GM18861 (cell line): ENCODE measurements around the gene SLC37A4.
"Not testable (repeated sequence)": the region's sequence is repeated elsewhere in the genome, so short reads cannot be mapped to it uniquely, and the experiment has no call there.

Source experiments
- ATAC-seq: cut with Tn5 transposase; IDR thresholded peaks from one replicate; pipeline ENCODE4 v1.9.1; 2021; ENCODE audit not compliant: unreplicated experiment

SLC37A4 gene

DNA sequence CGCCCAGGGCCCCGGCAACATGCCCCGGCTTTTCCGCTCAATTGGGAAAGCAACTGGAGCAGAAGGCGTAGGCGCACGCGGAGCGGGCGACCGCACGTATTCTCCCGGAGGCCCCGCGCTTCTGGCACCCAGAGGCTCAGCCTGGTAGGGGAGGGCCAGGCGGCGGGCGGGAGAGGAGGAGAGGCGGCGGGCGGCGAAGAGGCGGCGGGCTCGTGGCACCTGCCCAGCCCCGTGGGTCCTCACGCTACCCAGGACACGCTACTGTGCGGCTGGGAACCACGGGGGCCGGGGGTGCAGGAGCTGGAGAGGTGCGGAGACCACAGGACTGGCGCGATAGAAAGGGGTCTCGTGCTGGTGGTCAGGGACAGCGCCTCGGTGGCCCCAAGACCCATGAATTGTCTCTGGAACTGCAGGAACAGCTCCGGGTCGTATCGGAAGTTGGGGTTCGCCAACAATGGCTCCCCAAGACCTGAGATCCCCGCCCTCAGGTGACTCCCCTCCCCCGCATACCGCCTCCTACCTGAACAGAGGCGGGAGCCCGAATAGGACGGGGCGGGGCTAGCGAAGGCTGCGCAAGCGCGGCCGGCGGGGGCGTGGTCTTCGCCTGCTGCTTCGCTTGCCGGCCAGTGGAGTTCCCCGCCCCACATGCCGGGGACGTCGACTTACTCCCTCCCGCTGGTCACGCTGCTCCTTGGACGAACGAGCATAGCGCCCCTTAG lies at the start of gene SLC37A4:
Gene SLC37A4, minus strand, starts transcription at position 549 of the 719 bp plus-strand sequence.
- ATAC-seq, result peak; percentile 88

DNA sequence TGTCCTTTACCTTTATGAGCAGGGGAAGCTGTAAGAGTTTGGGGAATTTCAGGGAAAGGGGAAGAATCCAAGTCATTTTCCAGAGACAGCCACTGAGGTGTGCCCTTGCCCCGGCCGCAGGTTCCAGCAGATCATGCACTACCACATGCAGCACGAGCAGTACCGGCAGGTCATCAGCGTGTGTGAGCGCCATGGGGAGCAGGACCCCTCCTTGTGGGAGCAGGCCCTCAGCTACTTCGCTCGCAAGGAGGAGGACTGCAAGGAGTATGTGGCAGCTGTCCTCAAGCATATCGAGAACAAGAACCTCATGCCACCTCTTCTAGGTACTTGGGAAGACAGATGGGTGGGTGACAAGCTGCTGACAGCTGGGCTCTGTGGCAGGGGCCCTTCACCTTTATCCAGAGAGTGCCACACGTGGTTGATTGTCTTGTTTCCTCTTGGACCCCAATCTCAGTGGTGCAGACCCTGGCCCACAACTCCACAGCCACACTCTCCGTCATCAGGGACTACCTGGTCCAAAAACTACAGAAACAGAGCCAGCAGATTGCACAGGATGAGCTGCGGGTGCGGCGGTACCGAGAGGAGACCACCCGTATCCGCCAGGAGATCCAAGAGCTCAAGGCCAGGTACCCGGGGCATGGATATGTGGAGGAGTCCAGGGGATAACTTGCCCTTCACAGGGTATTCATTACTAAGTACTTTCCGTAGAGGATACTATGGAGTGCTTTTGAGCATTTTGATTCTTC lies 48.2 kb upstream of the SLC37A4 start:
- ATAC-seq, result no peak

DNA sequence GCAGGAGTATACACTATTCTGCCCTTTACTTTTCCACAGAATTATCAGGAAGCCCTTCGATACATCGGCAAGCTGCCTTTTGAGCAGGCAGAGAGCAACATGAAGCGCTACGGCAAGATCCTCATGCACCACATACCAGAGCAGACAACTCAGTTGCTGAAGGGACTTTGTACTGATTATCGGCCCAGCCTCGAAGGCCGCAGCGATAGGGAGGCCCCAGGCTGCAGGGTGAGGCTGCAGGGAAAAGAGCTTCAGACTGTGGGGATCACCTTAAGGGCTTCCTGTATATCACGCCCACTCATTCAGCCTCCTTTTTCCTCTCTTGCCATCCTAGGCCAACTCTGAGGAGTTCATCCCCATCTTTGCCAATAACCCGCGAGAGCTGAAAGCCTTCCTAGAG lies 47.2 kb upstream of the SLC37A4 start:
- no peak for ATAC-seq

DNA sequence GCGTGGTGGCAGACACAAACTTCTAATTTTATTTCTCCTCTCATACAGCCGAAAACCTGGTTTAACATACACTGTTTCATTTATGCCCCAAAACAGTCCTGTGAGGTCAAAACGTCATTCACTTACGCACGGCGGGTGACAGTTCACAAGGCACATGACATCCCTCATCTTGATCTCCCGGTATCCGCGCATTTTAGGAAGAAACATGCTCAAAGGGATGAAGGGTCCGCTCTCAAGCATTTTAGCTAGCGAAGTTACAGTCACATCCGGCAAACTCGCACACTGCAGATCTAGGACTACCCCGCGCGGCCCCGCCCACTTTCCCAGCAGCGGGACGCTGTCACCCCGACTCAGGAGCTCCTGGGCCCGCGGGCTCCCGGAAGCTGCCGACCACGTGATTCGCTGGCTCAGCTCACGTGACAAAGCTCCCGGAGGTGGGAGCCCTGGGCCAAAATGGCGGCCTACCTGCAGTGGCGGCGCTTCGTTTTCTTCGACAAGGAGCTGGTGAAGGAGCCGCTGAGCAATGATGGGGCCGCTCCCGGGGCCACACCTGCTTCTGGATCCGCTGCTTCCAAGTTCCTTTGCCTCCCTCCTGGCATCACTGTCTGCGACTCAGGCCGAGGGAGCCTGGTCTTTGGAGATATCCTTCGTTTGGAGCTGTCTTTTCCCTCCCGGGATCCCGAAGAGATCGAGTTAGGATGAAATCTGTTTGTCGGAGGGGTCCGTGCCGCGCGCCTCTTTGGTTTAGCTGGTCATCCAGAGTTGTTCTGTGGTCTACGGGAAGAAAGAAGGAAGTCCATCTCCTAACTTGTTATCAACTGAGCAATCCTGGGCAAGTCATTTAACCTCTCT lies 36.9 kb upstream of the SLC37A4 start, which contains the start of gene VPS11:
Gene VPS11, plus strand, starts transcription at position 448 of the 852 bp plus-strand sequence. Its CDS starts 6 bp downstream, at position 454.
- ATAC-seq, result peak; percentile 83

DNA sequence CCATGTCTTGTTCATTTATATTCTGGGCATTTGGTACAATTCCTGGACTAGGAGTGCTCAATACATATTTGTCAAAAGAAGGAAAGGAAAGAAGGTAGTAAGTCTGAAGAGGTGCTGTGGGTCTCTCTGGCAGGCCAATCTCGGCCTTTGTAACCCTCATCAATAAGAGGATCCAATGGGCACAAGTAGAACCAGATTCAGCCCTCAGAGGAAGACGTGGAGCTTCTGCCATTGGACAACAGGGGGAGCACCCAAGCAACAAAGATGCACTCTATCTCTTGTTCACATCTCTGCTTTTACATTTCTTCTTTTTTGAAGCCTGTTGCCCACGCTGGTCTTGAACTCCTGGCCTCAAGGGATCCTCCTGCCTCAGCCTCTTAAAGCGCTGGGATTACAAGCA lies 34.7 kb upstream of the SLC37A4 start:
- ATAC-seq, result no peak

DNA sequence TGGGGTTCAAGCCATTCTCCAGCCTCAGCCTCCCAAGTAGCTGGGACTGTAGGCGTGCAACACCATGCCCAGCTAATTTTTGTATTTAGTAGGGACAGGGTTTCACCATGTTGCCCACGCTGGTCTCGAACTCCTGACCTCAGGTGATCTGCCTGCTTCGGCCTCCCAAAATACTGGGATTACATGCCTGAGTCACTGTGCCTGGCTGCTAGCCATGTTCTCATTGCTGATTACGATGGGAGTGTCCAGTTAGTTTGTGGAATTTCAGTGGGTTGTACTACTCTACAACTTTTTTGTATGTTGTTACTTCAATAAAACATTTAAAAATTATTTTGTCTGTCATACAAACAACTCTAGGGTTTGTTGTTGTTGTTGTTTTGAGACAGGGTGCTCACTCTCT lies 32.1 kb upstream of the SLC37A4 start:
- no peak for ATAC-seq

DNA sequence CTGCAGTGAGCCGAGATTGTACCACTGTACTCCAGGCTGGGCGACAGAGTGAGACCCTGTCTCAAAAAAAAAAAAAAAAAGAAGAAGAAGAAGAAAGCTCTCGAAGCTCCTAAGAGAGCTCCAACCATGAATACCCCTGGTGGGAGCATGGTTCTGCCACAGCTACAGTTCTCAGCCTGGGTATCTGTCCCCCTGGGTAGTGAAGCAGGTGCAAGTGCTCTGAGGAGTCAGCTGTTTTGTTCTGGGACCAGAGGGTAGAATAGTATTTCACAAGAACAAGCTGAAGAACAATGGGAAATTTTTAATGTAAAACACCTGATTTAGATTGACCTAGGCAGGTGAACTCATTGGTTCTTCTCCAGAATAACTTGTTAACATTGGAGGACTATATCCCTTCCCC lies 30.6 kb upstream of the SLC37A4 start:
- no peak for ATAC-seq

DNA sequence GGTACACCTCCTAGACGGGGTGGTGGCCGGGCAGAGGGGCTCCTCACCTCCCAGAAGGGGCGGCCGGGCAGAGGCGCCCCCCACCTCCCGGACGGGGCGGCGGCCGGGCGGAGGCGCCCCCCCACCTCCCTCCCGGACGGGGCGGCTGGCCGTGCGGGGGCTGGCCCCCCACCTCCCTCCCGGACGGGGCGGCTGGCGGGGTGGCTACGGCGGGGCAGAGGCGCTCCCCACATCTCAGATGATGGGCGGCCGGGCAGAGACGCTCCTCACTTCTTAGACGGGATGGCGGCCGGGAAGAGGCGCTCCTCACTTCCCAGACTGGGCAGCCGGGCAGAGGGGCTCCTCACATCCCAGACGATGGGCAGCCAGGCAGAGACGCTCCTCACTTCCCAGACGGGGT lies 28.5 kb upstream of the SLC37A4 start:
- ATAC-seq, result not testable (repeated sequence)

DNA sequence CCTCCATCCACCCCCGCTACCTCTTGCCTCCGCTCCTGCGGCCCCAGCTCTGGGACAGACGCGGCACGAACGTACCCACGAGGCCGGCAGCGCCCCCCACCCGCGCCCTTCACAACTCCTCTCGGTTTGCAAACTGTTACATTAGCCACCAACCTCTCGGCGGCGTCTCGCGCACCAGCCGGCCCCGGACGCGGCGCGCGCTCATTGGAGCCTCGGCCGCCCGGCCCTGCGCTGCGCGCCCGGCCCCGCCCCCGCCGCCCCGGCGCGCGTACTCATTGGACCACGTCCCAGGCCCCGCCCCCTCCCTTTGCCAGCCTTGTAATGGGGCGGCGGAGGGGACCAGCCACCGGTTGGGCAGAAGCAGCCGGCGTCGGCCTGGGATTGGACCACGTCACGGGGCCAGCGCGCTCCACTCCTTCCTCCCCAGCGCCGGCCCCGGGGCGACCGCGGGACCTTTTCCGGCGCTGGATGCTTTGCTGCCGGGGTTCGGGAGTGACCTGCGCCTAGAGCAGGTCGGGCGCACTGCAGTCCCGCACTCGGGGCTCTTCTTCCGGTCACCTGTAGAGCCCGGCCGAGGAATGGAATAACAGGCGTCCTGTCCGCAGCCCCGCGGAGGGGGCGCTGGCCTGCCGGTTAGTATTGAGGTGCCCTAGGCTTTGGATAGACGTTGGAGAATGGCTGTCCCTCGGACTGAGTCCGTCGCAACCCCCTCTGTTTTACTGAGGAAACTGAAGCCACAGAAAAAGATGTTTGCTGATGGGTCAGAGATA lies 26.5 kb upstream of the SLC37A4 start, which contains the start of gene HYOU1:
Gene HYOU1, minus strand, starts transcription at position 206 of the 770 bp plus-strand sequence. CDS start 1,045 bp downstream, outside the sequence.
- peak; percentile 83 for ATAC-seq

DNA sequence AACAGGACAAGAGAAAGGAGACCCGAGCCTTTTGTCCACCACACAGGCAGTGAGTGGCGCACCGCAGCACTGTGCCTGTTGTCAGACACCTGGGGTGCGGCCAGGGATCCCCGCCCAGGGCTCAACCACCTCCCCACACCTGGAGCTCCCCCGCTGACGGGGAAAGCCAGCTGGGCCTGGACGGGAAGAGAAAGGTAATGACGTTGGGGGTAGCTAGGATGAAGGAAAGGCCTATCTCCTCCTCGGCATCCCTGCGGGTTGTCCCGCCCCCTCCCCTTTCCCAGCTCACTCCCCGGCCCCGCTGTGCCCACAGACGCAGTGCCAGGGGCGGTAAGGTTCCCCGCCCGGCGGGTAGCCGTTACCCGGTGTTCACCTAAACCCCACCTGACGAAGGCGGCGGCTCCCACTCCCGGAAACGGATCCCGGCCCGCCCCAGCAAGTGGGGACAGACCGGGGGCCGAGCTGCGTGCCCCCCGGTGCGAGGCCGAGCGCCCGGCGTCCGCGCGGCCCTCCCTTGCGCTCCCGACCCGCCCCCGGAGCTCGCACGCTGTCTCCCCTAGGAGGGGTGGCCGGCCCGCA lies 25.8 kb upstream of the SLC37A4 start:
- ATAC-seq, result no peak

DNA sequence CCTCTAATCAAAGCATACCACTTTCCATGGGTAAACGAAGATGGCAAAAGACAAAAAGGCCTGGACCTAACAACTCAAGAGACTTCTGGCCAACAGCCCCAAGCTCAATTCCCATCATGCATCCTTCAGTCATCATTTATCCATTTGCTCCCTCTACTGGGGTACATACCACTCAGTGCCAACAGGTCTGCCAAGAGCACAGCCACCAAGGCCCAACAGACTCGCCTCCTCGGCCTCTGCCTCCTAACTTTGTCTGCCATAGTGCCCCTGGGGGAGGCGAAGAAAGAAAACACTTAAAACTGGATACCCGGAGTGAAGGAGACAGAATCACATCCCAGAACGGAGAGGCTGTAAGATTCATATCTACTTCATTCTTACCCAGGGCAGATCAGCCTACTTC lies 25.2 kb upstream of the SLC37A4 start:
- no peak for ATAC-seq

DNA sequence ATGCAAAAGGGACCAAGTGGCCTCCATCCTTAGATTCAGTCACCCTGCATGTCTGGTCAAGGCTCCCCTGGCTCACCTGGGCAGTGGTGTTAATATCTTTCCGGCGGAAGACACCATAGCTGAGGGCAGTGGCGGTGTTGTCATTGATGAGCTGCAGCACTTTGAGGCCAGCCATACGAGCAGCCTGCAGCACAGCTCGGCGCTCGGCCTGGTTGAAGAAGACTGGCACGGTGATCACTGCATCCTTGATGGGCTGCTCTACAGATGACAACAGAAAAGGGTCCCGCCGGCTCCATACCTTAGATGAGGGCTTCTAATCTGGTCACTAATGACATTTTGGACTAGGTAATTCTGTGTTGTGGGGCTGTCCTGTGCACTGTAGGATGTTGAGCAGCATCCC lies 23.7 kb upstream of the SLC37A4 start:
- ATAC-seq, result no peak

DNA sequence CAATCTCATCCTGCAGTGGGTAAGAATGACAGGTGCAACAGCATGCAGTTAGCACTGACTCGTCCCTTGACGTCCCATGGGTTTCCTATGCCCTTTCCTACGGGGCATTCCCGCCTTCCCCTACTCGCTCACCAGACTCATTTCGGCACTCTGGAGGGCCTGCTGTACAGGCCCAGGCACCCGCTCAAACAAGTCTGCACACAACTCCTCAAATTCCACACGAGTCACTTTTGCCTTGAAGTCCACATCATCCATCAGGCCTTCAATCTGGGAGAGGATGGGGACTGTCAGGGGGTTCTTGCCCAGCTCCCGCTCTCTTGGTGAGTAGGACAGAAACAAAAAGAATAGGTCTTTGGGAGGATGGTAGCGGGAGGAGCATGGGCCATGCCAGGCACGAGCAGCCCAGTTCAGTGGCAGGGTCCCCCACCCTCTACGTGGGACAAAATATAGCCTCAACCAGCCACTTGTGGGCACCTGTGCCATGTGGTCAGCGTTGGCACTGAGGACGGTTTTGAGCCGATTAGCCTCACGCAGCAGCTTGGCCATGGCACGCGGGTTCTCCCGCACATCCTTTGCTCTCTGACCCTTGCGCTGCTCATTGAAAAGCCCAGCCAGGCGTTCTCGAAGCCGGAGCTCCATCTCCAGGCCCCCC lies 21.6 kb upstream of the SLC37A4 start:
- ATAC-seq, result no peak

DNA sequence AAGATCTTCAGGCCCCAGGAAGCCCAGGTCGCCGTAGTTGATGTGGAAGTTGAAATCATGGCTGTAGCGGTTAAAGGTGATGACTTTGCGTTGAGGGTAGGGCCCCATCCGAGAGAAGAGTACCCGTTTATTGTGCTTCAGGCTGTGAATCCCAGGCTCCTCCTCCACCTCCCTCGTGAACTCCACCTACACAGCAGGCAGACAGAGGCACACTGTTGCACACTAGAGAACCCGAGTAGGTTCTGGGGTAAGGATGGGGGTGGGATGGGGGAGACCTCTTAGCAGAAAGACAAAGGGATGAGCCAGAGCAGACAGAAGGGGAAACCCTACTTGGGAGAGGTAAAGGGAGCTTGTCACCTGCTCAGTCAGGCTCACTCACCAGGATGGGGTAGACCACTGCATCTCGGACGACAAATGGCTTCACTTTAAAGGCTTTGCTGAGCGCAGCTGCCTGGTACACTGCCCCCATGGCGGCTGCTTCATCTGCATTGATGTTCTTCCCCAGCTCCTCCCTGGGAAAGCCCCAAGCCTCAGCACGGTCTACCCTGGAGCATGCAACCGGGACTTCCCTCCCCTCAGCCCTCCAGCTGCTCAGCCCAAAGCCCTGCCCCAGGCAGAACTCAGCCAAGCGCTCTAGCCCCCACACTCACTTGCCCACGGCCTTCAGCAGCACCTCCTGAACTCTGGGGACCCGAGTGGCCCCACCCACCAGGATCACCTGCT lies 20.9 kb upstream of the SLC37A4 start:
- ATAC-seq, result peak; percentile 46

DNA sequence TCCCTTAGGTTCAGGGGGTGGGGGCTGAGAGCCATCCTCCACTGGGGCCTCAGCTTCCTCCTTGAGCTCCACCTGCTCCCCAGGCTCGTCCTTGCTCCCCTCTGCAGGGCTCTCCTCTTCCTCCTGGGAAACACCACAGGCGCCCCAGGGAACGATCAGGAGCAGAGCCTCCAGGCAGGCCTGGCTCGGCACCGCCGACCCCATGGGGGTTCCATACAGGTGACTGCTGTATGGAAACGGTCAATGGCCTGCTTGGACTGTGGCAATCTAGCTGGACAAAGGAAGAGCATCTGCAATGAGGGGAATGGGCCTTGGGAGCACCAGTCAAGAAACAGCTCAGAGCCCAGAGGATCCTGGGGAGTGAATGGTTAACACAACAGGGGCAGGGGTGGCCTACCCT lies 18.4 kb upstream of the SLC37A4 start:
- no peak for ATAC-seq

DNA sequence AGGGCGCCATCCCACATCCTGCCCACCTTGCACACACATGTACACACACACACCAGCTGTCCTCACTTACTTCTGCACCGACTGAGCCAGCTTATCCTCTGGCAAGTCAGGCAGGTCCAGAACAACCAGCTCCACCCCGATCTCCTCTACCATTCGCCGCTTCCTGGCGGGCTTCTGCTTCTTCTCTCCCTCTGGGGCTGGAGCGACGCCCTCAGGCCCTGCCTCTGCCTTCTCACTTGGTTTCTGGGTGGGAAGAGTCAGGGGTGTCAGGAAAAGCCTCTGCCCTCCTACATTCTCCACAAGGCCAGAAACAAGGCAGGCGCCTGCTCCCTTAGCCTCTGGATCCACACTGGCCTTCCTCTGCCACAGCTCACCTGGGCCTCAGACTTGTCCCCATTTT lies 18.0 kb upstream of the SLC37A4 start:
- ATAC-seq, result no peak

DNA sequence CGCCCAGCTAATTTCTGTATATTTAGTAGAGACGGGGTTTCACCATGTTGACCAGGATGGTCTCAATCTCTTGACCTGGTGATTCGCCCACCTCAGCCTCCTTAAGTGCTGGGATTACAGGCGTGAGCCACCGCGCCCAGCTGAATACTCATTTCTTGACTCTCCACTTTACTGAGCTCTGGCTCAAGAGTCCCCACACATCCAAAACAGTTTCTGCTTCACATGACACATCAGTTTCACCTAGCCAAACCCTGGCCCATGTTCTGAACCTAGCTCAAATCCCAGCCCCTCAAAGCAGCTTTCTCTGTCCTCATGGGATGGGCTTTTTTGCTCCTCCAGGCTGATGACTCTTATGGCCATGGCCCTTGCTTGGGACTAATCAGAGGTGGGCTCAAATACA lies 16.5 kb upstream of the SLC37A4 start:
- ATAC-seq, result no peak

DNA sequence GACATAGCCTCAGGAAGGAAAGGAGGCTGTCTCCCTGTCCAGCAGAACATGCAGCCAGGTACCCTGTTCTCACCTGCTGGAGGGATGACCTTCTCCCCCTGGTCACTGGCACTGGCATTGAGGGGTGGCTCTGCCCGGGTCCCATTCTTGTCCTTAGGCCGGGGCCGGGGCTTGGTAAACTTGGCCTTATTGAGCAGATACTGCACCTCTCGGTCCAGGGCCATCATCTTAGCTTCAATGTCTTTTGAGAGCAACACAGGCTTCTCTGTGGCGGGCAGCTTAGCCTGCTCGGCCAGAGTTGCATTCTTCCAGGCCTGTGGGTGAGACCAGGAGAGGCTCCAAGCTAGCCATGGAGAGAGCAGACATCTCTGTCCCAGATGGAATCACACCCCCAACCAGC lies 15.8 kb upstream of the SLC37A4 start:
- no peak for ATAC-seq

DNA sequence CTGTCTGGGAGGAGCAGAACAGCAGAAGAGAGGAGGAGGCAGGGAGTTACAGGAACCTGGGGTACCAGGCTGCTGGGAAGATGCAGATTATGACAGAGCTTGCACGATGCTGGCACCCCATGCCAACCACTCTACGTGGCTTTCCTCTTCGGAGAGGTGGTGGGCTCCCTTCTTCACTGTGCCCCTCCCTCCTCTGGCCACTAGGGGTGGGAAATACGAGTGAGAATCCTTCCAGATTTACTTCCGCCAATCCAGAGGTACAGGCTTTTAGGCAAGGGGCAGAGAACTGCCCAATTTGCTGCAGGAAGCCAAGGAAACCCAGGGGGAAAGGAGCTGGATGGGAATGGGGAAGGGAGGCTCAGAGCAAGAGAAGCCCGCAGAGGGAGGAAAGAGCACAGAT lies 14.0 kb upstream of the SLC37A4 start:
- no peak for ATAC-seq
